Pancreas (tissue), 10 donors: Measurements from ENCODE around the gene GREB1L. TPM values are rescaled to one million over a fixed set of nuclear protein-coding genes. Genes with fewer than 3 reads are reported as not detected.
"Not testable (repeated sequence)": the region's sequence is repeated elsewhere in the genome, so short reads cannot be mapped to it uniquely, and the experiment has no call there.

Experiments
- ATAC-seq, 4 donors: fragments of 200-7000 bp; cut with Tn5 transposase; one replicate each; pipeline versions ENCODE4 v1.8.0 to v1.9.1; 2020; ENCODE audit warnings: mild to moderate bottlenecking in 4 of 4, moderate library complexity in 4 of 4
- DNase-seq, 6 donors: peaks; one replicate each; pipeline ENCODE4 v3.0.0-alpha.2; 2020
- FAIRE-seq: peaks from 2 replicates; lab custom pipeline; 2012; peaks lifted over from hg19 to GRCh38; lab: Jason Lieb, UNC
- H3K27ac ChIP-seq, 4 donors: fragments of 200-600 bp; sonication (generic); 1 replicate in 3 of 4; 2 replicates in 1 of 4; pipeline versions ENCODE4 v1.5.0 to v1.8.0; 2020
- H3K27me3 ChIP-seq, 4 donors: fragments of 200-600 bp; one replicate each; pipeline ENCODE4 v1.8.0; 2021
- H3K36me3 ChIP-seq, 3 donors: fragments of 200-600 bp; sonication (generic) in 1 of 3; one replicate each; pipeline versions ENCODE4 v1.5.0 to v1.8.0; 2020 to 2021
- H3K4me1 ChIP-seq, 3 donors: fragments of 200-600 bp; one replicate each; pipeline ENCODE4 v1.8.0; 2021
- H3K4me3 ChIP-seq, 4 donors: fragments of 200-600 bp; sonication (generic) in 2 of 4; one replicate each; pipeline versions ENCODE4 v1.5.0 to v1.8.0; 2020 to 2021
- H3K9me3 ChIP-seq, 4 donors: fragments of 200-600 bp; one replicate each; pipeline ENCODE4 v1.8.0; 2021
- WGBS, 2 donors: extraction: QIAGEN DNeasy Blood & Tissue Kit; methylation state at CpG; one replicate each; pipeline ENCODE4 v1.1.7; 2013; 5-methylcytosine and 5-hydroxymethylcytosine counted together
- intact Hi-C, 3 donors: fragments of 100-400 bp; cut with DNase I; formaldehyde crosslinking; loops; one replicate each; pipeline versions ENCODE4 v1.11.1 to v1.14.2; 2022
- polyA plus RNA-seq, 2 donors: library from polyadenylated mRNA; stranded (reverse); fragments of 200-250 nt; gene quantifications; one replicate each; pipeline ENCODE4 v1.2.3, GENCODE V29; 2013
- total RNA-seq, 6 donors: library from RNA; stranded (reverse); fragmentation: NEBNext Ultra II Directional in 4 of 6; extraction: Animal tissue kit (Norgen Biotek cat#: 25700) in 4 of 6; gene quantifications; one replicate each; pipeline versions ENCODE4 v1.2.1 to v1.2.4, GENCODE V29; 2021 to 2023
- TF ChIP-seq, protein P1 (sequence below), 4 donors: fragments of 200-600 bp; sonication (generic) in 3 of 4; IDR thresholded peaks; one replicate each; pipeline versions ENCODE4 v1.5.0 to v1.8.0; 2021; ENCODE audit warnings: antibody characterized with exemption in 4 of 4
- donor health status: healthy with polysubstance abuse.
- donor health status: DM: no; HTN: no; CAD: no; lungs with moderate emphysema.
- donor health status: DM: no; HTN: no; CAD: no.
- donor health status: control.
- donor health status: control.
- donor health status: Bipolar disorder and iron deficiency.
- donor health status: DM: yes; HTN: yes; CAD: no.
- donor health status: DM: no; HTN: no; CAD: no.
- donor health status: DM: no; HTN: no; CAD: no.
- donor health status: DM: yes; HTN: yes; CAD: no.

Gene GREB1L
- total and polyA plus RNA-seq, 8 donors = 0.03 to 0.34 (median 0.19) TPM; not detected in 2

DNA sequence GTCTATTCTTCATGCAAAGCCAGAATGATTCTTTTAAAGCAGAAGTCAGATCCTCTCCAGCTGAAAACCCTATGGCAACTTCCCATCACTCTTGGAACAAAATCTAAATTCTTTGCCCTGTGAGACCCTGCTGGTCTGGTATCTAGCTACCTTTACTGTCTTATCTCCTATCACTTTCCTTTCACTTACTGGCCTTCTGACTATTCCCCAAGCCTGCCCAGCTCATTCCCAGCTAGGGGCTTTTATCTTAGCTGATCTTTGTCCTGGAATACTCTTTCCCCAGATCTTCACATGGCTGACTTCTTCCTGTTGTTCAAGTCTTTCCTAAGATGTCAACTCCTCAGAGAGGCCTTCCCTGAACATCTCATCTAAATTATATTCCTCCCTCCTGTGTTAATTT lies 63.6 kb downstream of the GREB1L start:
- TF ChIP-seq, protein P1, sequence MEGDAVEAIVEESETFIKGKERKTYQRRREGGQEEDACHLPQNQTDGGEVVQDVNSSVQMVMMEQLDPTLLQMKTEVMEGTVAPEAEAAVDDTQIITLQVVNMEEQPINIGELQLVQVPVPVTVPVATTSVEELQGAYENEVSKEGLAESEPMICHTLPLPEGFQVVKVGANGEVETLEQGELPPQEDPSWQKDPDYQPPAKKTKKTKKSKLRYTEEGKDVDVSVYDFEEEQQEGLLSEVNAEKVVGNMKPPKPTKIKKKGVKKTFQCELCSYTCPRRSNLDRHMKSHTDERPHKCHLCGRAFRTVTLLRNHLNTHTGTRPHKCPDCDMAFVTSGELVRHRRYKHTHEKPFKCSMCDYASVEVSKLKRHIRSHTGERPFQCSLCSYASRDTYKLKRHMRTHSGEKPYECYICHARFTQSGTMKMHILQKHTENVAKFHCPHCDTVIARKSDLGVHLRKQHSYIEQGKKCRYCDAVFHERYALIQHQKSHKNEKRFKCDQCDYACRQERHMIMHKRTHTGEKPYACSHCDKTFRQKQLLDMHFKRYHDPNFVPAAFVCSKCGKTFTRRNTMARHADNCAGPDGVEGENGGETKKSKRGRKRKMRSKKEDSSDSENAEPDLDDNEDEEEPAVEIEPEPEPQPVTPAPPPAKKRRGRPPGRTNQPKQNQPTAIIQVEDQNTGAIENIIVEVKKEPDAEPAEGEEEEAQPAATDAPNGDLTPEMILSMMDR (IDR thresholded peaks at IDR 0.05) = no peak
- H3K27me3 ChIP-seq = no peaks in the 10 kb centered on the region
- no peaks in the 10 kb centered on the region for H3K9me3 ChIP-seq
- no peak overlapping the region for H3K4me3 ChIP-seq
- intact Hi-C loops = no loop called here
- FAIRE-seq (no peak), DNase-seq (no peak), ATAC-seq (no peak)
- no peaks in the 10 kb centered on the region for H3K36me3 ChIP-seq
- H3K4me1 ChIP-seq = no peaks in the 10 kb centered on the region
- no peak overlapping the region for H3K27ac ChIP-seq

DNA sequence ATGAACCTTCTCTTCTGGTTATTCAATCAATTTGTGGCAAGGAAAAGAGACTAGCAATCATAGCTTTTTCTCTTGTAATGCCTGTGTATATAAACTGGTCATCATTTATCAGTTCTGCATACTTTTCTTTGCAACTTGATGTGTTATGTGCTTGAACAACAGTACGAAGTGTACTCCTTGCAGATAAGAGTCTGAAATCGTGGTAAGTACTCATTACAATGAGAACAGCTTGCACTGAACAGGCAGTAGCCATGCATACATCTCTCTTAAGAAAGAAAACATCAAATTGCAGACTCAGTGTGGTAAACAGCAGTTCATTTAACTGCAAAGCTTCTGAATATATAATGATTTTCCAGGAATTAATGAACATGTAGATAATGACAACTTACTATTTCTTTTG lies 64.3 kb downstream of the GREB1L start:
- Histone ChIP-seq H3K27me3 (no peaks in the 10 kb centered on the region), H3K9me3 (no peaks in the 10 kb centered on the region), H3K4me1 (no peaks in the 10 kb centered on the region), H3K36me3 (no peaks in the 10 kb centered on the region), H3K27ac (no peak overlapping the region), H3K4me3 (no peak overlapping the region)
- DNase-seq (no peak), FAIRE-seq (no peak), ATAC-seq (no peak)
- 28 to 32% methylated on average over 2 of the region's 2 CpGs for WGBS, 2 donors
- intact Hi-C loops = no loop called here
- TF ChIP-seq, protein P1 (IDR thresholded peaks at IDR 0.05) = no peak

DNA sequence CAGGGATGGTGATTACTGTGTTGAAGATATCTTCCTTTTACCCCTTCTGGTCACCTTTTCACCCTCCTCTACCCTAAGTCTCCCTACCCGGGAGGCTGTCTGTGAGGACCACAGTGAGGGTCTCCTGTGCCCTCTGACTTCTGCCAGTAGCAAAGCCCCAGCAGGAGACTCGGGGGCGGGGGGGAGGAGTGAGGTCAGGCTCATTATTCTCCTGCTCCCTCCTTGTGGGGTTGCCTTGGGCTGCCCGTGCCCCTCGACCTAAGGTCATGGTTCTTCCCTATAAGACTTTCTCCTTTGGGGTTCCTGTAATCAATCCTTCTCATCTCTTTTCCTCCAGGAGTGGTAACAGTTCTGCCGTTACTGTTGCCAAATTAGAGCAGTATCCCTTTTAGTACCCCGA lies 65.5 kb downstream of the GREB1L start:
- ATAC-seq (no peak), FAIRE-seq (no peak), DNase-seq (no peak)
- TF ChIP-seq, protein P1 (IDR thresholded peaks at IDR 0.05) = no peak
- Histone ChIP-seq H3K27me3 (no peaks in the 10 kb centered on the region), H3K4me1 (no peaks in the 10 kb centered on the region), H3K27ac (no peak overlapping the region), H3K36me3 (no peaks in the 10 kb centered on the region), H3K9me3 (no peaks in the 10 kb centered on the region), H3K4me3 (no peak overlapping the region)
- 52 to 57% methylated on average over 7 of the region's 7 CpGs for WGBS, 2 donors
- intact Hi-C loops = no loop called here

DNA sequence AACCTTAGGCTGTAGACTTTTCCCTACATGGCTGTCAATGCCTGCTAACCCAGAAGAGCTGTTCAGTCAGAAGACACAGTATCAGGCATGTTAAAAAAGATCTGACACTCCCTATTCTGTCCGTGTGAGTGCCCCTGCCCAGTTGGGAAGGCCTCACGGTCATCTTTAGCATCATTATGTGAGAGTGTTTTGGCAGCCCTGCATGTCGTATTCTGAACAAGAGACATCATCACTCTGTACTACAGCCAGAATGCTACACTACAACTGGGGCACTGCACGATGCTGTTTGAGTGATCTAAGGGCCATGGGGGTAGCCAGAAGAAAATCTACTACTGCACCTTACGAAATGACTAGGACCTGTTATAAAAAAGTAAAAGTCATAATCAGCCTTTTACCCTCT lies 67.2 kb downstream of the GREB1L start:
- TF ChIP-seq, protein P1 (IDR thresholded peaks at IDR 0.05) = no peak
- H3K9me3 ChIP-seq = no peaks in the 10 kb centered on the region
- H3K27me3 ChIP-seq = no peaks in the 10 kb centered on the region
- ATAC-seq = no peak
- H3K4me1 ChIP-seq = no peaks in the 10 kb centered on the region
- no peak for DNase-seq
- no peak overlapping the region for H3K4me3 ChIP-seq
- WGBS, 2 donors = 71% methylated on average over 5 of the region's 5 CpGs
- H3K27ac ChIP-seq = no peak overlapping the region
- no peaks in the 10 kb centered on the region for H3K36me3 ChIP-seq
- intact Hi-C loops = no loop called here
- FAIRE-seq = no peak

DNA sequence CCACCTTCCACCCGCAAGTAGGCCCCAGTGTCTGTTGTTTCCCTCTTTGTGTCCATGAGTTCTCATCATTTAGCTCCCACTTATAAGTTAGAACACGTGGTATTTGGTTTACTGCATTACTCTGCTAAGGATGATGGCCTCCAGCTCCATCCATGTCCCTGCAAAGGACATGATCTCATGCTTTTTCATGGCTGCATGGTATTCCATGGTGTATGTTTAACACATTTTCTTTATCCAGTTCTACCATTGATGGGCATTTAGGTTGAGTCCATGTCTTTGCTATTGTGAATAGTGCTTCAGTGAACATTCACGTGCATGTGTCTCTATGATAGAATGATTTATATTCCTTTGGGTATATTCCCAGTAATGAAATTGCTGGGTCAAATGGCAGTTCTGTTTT lies 69.9 kb downstream of the GREB1L start:
- FAIRE-seq, H3K4me3 ChIP-seq, H3K27ac ChIP-seq, H3K36me3 ChIP-seq, intact Hi-C loops, DNase-seq, H3K27me3 ChIP-seq, H3K4me1 ChIP-seq, H3K9me3 ChIP-seq, ATAC-seq: not testable (repeated sequence)
- 76 to 77% methylated on average over 3 of the region's 3 CpGs for WGBS, 2 donors

DNA sequence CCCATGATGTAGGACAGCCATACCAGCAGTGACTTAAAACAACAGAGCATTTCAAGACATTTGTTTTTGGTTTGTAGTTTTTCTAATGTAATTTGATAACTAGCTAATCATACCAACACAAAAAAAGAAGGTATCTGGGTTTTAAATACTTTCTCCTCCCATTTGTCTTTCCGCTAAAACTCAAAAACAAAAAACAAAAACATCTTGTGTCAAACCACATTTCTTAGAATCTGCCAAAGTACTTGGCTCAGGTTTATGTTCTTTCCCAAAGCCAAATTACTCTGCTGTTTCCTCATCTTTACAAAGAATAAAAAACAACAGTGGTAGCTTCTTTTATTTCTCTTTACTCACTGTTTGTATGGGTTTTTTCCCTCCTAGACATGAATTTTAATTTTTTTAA lies 71.5 kb downstream of the GREB1L start:
- Histone ChIP-seq H3K36me3 (no peaks in the 10 kb centered on the region), H3K4me3 (no peak overlapping the region), H3K27me3 (no peaks in the 10 kb centered on the region), H3K4me1 (no peaks in the 10 kb centered on the region), H3K9me3 (no peaks in the 10 kb centered on the region), H3K27ac (no peak overlapping the region)
- intact Hi-C loops = no loop called here
- WGBS, 2 donors = 93 to 97% methylated on average over 1 of the region's 1 CpG
- FAIRE-seq (no peak), ATAC-seq (no peak), DNase-seq (no peak)
- TF ChIP-seq, protein P1 (IDR thresholded peaks at IDR 0.05) = no peak
